ENCODE measurements around the gene PCMTD2.

PCMTD2 gene

GRCh38 chr20:64255361-64256281 is at the start of gene PCMTD2:
Gene PCMTD2, plus strand, starts transcription at chr20:64255748. Its CDS starts 4,218 bp downstream, at chr20:64259966.
- peak; percentile 76 for DNase-seq

GRCh38 chr20:64206614-64207013 is 48.9 kb upstream of the PCMTD2 start:
- no peak for DNase-seq

GRCh38 chr20:64207641-64208590 is 47.6 kb upstream of the PCMTD2 start:
- no peak for DNase-seq

GRCh38 chr20:64209148-64209547 is 46.4 kb upstream of the PCMTD2 start:
- DNase-seq: no peak

- no peak for DNase-seq
Measured at GRCh38 chr20:64210656-64211369, 44.7 kb upstream of the PCMTD2 start.

- DNase-seq: no peak
Measured at GRCh38 chr20:64211874-64212658, 43.5 kb upstream of the PCMTD2 start.

GRCh38 chr20:64212755-64213154 is 42.8 kb upstream of the PCMTD2 start:
- no peak for DNase-seq

- DNase-seq: no peak
Measured at GRCh38 chr20:64214113-64214512, 41.4 kb upstream of the PCMTD2 start.

GRCh38 chr20:64214952-64215351 is 40.6 kb upstream of the PCMTD2 start:
- no peak for DNase-seq

GRCh38 chr20:64216036-64216435 is 39.5 kb upstream of the PCMTD2 start:
- no peak for DNase-seq

- DNase-seq: no peak
Measured at GRCh38 chr20:64216910-64217309, 38.6 kb upstream of the PCMTD2 start.

GRCh38 chr20:64217539-64218221 is 37.9 kb upstream of the PCMTD2 start:
- no peak for DNase-seq

- no peak for DNase-seq
Measured at GRCh38 chr20:64219202-64219601, 36.3 kb upstream of the PCMTD2 start.

GRCh38 chr20:64219730-64220129 is 35.8 kb upstream of the PCMTD2 start:
- no peak for DNase-seq

- DNase-seq: no peak
Measured at GRCh38 chr20:64220420-64220819, 35.1 kb upstream of the PCMTD2 start.

GRCh38 chr20:64220891-64221527 is 34.5 kb upstream of the PCMTD2 start:
- DNase-seq: no peak

- no peak for DNase-seq
Measured at GRCh38 chr20:64222291-64222735, 33.2 kb upstream of the PCMTD2 start.

GRCh38 chr20:64222851-64223525 is 32.6 kb upstream of the PCMTD2 start:
- no peak for DNase-seq

GRCh38 chr20:64223526-64224067 is 32.0 kb upstream of the PCMTD2 start:
- DNase-seq: no peak

Data from NCI-H1105 (cell line).